ENCODE results near the gene FAM222B.

GRCh38 chr17:28891201-28891600 is 48.6 kb upstream of the FAM222B start:
- no peak for TF ChIP-seq CTCF (IDR thresholded peaks at IDR 0.05)
- TF ChIP-seq POLR2A (IDR thresholded peaks at IDR 0.05): no peak
